GM18873 (cell line): ENCODE results near the gene HES5.

ENCODE experiments used
- ATAC-seq: cut with Tn5 transposase; IDR thresholded peaks from one replicate; pipeline ENCODE4 v1.9.1; 2021; ENCODE audit warnings: mild to moderate bottlenecking, moderate library complexity, moderate number of reproducible peaks; ENCODE audit not compliant: unreplicated experiment, low FRiP score

The HES5 gene

DNA sequence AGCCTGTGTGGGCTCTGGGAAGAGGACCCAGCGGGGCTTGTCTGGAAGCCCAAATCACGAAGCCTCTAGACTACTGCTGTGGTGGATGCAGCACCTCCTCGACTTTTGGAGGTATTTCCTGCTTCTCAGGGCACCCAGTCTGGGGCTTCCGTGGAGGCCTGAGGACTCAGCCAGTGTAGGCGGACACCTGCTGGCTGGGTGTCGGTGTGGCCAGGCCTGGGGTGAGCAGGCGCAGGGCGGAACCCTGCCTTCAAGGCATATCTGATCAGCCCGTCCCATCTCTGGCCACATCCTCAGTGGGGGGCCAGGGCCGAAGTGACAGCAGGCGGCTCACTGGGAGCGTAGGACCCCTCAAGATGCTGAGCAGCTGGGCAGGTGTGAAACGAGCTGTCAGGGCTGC is 47.0 kb downstream of the HES5 start:
- no peak for ATAC-seq

DNA sequence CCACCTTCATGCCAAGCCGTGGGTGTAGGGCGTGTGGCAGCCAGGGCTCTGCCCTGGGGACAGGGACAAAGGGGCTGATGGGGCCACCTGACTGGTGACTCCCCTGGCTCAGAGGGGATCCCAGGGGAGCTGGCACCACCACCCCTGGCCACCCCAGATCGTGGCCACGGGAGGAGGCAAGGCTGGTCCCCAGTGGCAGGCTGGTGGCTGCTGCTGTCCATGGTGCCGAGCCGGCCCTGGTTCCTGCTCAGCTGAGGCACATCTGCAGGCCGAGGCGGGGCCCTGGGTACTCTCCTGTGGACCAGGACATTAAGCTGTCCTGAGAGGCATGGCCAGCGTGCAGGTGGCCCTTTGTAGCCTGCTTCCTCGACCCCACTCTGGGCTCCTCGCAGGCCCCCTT is 47.5 kb downstream of the HES5 start:
- ATAC-seq: no peak

DNA sequence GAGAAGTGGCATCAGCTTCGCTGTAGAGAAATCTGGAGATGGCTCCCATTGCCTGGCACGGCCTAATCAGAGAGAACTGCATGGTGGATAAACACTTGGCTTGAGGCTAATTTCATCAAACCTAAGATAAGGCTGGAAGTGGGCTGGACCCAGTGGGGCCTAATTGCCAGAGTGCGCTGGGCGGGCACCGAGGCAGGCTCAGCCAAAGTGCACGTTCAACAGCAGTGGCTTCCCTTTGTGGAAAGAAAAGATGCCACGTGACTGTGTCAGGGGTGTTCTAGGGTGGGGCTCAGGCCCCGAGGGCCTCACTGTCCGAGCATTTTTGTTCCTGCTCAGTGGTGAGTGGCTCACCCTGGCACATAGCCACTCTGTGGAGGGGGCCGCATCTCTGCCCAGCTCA is 48.2 kb downstream of the HES5 start:
- ATAC-seq: no peak

DNA sequence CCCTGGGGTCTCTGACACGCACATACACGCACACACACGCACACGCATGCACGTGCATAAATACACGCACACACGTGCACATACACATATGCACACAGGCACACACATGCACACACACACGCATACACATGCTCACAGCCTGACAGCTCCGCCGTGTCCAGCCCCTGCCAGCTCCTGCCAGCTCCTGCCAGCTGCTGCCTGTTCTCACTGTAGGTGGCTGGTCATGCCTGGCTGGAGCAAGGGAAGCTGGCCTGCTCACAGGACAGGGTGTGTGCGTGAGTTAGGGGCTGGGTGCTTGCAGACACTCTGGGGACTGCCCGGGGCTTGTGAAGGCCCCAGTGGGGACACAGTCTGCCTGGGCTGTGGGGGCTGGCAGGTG is 49.1 kb downstream of the HES5 start:
- ATAC-seq: no peak

DNA sequence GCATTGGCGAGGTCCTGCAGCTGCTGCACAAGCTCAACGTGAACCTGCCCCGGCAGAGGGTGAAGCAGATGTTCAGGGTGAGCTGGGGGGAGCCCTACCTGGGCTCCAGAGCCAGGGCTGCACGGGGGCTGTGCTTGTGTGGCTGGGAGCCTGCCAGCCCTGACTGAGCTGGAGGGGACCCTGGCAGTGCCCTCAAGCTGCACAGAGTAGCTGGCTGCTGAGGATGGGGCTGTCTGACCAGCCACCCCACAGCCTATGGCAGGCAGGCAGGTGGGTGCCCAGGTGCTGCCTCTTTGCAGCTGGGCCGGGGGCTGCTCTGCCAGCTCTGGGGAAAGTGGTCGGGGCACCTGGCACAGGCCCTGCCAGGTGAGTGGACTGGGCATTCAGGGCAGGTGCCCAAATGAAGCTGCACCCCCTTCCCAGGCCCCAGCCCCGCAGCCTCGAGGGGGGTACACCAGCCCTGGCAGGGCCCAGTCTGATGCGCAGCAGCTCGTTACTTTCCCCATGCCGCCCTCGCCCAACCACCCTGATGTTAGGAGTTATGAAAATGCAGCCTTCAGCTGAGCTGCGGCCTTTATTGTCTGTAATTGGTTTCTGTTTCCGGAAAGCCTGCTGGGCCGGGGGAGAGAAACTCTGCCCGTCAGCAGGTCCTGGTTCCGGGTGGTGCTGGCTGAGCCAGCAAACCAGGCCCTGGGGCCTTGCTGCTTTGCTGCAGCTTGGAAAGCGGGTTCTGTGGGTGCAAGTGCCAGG is 49.7 kb downstream of the HES5 start:
- no peak for ATAC-seq

DNA sequence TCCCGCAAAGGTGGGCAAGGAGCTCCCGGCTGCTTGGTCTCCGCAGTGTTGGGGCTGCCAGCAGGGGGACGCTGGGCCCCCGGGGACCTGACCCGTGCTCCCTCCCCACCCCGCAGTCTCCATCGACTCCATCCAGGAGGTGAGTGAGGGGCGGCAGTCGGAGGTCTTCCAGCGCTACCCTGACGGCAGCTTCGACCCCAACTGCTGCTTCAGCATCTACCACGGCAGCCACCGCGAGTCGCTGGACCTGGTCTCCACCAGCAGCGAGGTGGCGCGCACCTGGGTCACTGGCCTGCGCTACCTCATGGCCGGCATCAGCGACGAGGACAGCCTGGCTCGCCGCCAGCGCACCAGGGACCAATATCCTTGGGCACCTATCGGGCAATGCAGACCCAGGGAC is 50.4 kb downstream of the HES5 start:
- no peak for ATAC-seq

DNA sequence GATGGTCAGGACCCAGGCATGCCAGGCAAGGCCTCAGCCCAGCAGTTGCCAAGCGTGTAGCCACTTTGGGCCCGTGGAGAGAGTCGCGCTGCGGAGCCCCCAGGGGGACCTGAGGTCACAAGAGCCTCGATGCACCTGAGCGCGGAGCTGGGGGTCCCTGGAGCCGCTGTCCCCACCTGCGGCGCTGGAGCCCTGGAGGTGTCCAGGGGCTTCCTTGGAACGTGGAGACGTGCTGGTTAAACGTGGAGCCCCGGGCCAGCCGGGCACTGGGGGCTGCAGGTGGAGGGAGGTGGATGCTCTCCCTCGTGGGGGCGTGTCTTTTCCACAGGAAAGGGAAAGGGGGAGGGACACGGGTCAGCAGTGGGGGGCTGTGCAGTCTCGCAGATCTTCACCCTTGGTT is 50.9 kb downstream of the HES5 start:
- no peak for ATAC-seq
